HAP-1 (cell line): Measurements from ENCODE around the gene ACBD7.
A peak's percentile ranks its signal among the peaks of the same experiment; 100 is the strongest.

Source experiments
- DNase-seq, 2 experiments: peaks; one replicate each; pipeline ENCODE4 v3.0.0-alpha.2; 2016 to 2020; ENCODE audit warnings: low spot score in 2 of 2
- H3K27me3 ChIP-seq: fragments of 250-450 bp; sonication (Bioruptor Pico); 2 replicates; pipeline ENCODE4 v1.5.1; 2020; ENCODE audit warnings: low read depth, mild to moderate bottlenecking, moderate library complexity
- H3K36me3 ChIP-seq: fragments of 250-450 bp; sonication (Bioruptor Pico); replicated peaks from 2 replicates; pipeline ENCODE4 v1.5.1; 2020; ENCODE audit warnings: mild to moderate bottlenecking
- H3K4me1 ChIP-seq: fragments of 250-450 bp; sonication (Bioruptor Pico); 2 replicates; pipeline ENCODE4 v1.5.1; 2020; ENCODE audit warnings: mild to moderate bottlenecking
- H3K4me3 ChIP-seq: fragments of 250-450 bp; sonication (Bioruptor Pico); 2 replicates; pipeline ENCODE4 v1.5.1; 2020; ENCODE audit warnings: mild to moderate bottlenecking, moderate library complexity
- H3K9me3 ChIP-seq: fragments of 250-450 bp; sonication (Bioruptor Pico); 2 replicates; pipeline ENCODE4 v1.5.1; 2020; ENCODE audit warnings: mild to moderate bottlenecking, moderate library complexity
- in situ Hi-C: fragments of 300-500 bp; cut with MboI; formaldehyde crosslinking; loops from 3 replicates; pipeline ENCODE4 v1.14.3; 2020; ENCODE audit warnings: low sequenced_read_pairs, inconsistent platforms, mixed read lengths

Gene ACBD7

GRCh38 chr10:15088428-15089261, at the start of gene ACBD7:
TSS of gene ACBD7 (minus strand) at chr10:15088776. CDS start at chr10:15088728, 48 bp downstream.
- no peaks in the 10 kb centered on the region for H3K27me3 ChIP-seq
- H3K36me3 ChIP-seq = no peaks in the 10 kb centered on the region
- H3K4me3 ChIP-seq = peak within 1 kb of the TSS; percentile 63
- peaks cover 8% of the 10 kb centered on the region for H3K4me1 ChIP-seq
- no peaks in the 10 kb centered on the region for H3K9me3 ChIP-seq
- in situ Hi-C loops = loop anchor here (25.0 kb wide), 1 partner anchor 576 kb away; no protein-coding TSS in a partner anchor
- peak; percentile 89 to 90 for DNase-seq

- H3K4me1 ChIP-seq = no peaks in the 10 kb centered on the region
- H3K9me3 ChIP-seq = no peaks in the 10 kb centered on the region
- DNase-seq = no peak
- no peaks in the 10 kb centered on the region for H3K27me3 ChIP-seq
- H3K36me3 ChIP-seq = peaks cover 18% of the 10 kb centered on the region
- no peak overlapping the region for H3K4me3 ChIP-seq
- in situ Hi-C loops = no loop called here
Measured at GRCh38 chr10:15137636-15138035, 49.1 kb upstream of the ACBD7 start.

DNA sequence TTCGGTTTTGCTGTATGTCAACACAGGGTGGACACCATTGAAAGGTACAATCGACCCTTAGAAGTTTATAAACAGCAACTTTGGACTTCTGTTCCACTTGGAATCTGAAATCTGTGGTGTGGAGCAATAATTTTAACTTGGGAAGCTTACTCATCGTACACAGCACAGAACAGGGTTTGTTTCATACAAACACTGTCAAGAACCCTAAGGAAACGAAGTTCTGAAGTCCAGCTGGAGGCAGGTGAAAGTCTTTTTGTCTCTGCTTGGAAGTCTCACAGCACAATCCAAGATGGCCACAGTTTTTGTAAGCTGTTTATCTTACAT, 48.4 kb upstream of the ACBD7 start:
- Histone ChIP-seq H3K9me3 (no peaks in the 10 kb centered on the region), H3K4me3 (no peak overlapping the region), H3K4me1 (no peaks in the 10 kb centered on the region), H3K36me3 (peaks cover 21% of the 10 kb centered on the region), H3K27me3 (no peaks in the 10 kb centered on the region)
- in situ Hi-C loops = no loop called here
- no peak for DNase-seq

DNA sequence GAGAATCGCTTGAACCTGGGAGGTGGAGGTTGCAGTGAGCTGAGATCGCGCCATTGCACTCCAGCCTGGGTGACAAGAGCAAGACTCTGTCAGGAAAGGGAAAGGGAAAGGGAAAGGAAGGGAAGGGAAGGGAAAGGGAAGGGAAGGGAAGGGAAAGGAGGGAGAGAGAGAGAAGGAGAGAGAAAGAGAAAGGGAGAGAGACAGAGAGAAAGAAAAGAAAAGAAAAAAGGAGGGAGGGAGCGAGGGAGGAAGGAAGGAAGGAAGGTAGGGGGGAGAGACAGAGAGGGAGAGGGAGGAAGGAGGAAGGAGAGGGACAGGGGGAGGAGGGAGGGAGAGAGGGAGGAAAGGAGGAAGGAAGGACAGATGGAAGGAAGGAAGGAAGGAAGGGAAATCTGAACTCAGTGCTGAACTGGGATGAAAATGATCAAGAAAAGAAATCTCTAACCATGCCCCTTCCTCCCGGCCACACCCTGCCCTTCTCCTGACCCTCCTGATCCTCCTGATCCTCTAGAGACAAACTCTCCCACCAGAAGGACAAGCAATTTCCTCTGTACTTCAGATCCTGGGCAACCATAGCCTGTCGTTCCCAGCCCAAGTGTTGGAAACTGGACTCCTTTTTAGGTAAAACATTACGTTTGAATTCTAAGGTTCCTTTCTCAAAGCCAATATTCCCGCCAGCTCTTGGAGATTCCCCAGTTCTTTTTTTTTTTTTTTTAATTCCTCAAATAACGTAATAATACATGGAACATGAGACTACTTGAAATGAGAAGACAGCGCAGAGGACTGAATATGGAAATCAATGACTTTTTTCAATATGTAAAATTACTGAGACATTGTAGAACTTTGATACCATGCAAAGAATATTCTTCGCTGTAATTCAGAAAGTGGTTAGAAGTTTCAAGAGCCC, 47.8 kb upstream of the ACBD7 start:
- peaks cover 21% of the 10 kb centered on the region for H3K36me3 ChIP-seq
- no peak overlapping the region for H3K4me3 ChIP-seq
- no peaks in the 10 kb centered on the region for H3K4me1 ChIP-seq
- in situ Hi-C loops = no loop called here
- no peak for DNase-seq
- no peaks in the 10 kb centered on the region for H3K9me3 ChIP-seq
- H3K27me3 ChIP-seq = no peaks in the 10 kb centered on the region

DNA sequence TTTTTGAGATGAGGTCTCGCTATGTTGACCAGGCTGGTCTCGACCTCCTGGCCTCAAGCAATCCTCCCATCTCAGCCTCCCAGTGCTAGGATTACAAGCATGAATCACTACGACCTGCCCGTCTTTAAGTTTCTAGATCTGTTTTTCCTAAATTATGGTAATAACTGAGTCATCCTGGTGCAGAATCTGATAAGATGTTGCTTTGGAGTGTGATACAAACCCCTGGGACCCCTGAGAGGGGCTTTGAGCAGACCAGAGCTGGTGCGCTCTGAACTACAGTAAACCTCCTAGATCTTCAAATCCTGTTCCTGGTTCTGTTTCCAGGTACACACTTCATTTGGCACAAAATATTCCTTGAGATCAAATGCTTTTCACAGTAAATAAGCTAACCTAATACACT, 42.8 kb upstream of the ACBD7 start:
- Histone ChIP-seq H3K36me3 (peaks cover 39% of the 10 kb centered on the region), H3K27me3 (no peaks in the 10 kb centered on the region), H3K4me1 (no peaks in the 10 kb centered on the region), H3K4me3 (no peak overlapping the region), H3K9me3 (no peaks in the 10 kb centered on the region)
- in situ Hi-C loops = no loop called here
- no peak for DNase-seq

DNA sequence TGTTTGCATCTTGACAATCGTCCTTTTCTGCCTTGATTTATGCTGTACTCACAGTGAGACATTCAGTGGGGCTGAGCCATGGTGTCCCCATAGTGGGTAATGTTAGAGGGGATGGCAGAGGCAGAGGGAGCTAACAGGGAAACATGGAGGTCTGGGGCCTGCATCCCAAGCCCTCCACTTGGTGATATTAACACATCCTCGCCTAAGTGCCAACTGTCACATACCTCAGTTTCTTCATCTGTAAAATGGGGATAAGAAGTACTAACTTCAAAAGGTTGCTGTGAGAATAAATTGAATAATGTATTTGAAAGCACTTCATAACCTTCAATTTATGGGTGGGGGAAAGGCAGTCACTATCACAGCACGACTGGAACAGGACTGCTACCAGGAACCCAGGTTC, 36.3 kb upstream of the ACBD7 start:
- DNase-seq = no peak
- in situ Hi-C loops = no loop called here
- Histone ChIP-seq H3K4me3 (no peak overlapping the region), H3K4me1 (no peaks in the 10 kb centered on the region), H3K27me3 (no peaks in the 10 kb centered on the region), H3K36me3 (peaks cover 33% of the 10 kb centered on the region), H3K9me3 (no peaks in the 10 kb centered on the region)

DNA sequence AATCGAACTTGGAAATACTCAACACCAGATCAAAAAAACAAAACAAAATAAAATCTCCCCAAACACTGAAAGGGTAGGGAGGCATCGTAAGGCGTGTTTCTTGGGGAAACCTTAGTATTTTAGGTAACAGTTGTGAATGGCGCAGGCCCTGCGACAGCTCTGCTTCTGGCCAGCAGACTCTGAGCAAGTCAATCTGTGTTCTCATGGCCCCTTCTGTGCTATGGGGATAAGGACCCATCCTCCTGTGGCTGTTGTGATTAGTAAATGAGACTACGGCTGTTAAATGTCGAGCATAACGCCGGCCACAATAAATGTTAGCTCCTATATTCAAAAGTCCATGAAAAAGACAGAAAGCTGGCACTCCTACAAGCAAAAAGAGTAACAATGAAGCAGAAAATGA, 35.6 kb upstream of the ACBD7 start:
- no peak for DNase-seq
- in situ Hi-C loops = no loop called here
- Histone ChIP-seq H3K4me1 (no peaks in the 10 kb centered on the region), H3K4me3 (no peak overlapping the region), H3K36me3 (peaks cover 32% of the 10 kb centered on the region), H3K27me3 (no peaks in the 10 kb centered on the region), H3K9me3 (no peaks in the 10 kb centered on the region)

DNA sequence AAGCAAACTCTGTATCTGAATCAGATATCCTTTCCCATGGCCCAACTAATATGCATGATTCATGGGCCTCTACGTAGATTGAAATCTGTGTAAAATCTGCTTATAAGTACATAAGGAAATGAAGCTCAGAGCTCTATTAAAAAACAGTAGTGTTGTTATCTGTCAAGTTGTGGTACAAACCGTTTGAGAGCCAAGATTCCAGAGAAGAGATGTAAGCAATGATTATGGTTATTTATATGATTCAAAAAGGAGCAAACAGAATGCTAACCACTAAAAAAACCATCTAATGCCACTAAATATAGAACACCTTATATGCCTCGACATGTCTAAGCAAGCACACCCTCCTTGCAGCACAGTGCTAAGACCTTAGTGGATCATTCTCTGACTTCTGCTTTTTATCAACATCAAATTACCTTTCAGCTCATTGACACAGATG, 35.2 kb upstream of the ACBD7 start:
- no peaks in the 10 kb centered on the region for H3K4me1 ChIP-seq
- H3K36me3 ChIP-seq = peaks cover 32% of the 10 kb centered on the region
- H3K27me3 ChIP-seq = no peaks in the 10 kb centered on the region
- no peak for DNase-seq
- H3K9me3 ChIP-seq = no peaks in the 10 kb centered on the region
- in situ Hi-C loops = no loop called here
- H3K4me3 ChIP-seq = no peak overlapping the region

GRCh38 chr10:15122477-15123030, 34.0 kb upstream of the ACBD7 start:
- no peak overlapping the region for H3K4me3 ChIP-seq
- peaks cover 28% of the 10 kb centered on the region for H3K36me3 ChIP-seq
- in situ Hi-C loops = no loop called here
- no peak for DNase-seq
- no peaks in the 10 kb centered on the region for H3K9me3 ChIP-seq
- H3K4me1 ChIP-seq = no peaks in the 10 kb centered on the region
- H3K27me3 ChIP-seq = no peaks in the 10 kb centered on the region

DNA sequence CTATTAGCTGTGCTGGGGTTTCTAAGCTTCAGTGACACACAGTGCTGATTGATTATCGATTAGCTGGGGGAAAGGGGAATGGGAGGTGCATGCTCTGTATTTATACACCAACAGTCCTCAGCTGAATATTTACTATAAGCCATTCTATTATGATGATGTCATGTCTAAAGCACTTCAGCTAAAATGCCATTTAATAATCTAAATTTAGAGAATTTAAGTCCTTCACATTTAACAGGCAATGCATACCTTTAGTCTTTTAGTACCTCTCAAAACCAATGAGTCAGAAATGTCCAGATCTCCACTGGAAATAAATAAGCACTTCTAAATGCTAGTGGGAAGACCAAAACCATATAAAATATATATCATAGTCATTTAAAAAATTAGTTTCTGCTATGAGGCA, 33.1 kb upstream of the ACBD7 start:
- in situ Hi-C loops = no loop called here
- Histone ChIP-seq H3K27me3 (no peaks in the 10 kb centered on the region), H3K4me3 (no peak overlapping the region), H3K36me3 (peaks cover 27% of the 10 kb centered on the region), H3K9me3 (no peaks in the 10 kb centered on the region), H3K4me1 (no peaks in the 10 kb centered on the region)
- no peak for DNase-seq

DNA sequence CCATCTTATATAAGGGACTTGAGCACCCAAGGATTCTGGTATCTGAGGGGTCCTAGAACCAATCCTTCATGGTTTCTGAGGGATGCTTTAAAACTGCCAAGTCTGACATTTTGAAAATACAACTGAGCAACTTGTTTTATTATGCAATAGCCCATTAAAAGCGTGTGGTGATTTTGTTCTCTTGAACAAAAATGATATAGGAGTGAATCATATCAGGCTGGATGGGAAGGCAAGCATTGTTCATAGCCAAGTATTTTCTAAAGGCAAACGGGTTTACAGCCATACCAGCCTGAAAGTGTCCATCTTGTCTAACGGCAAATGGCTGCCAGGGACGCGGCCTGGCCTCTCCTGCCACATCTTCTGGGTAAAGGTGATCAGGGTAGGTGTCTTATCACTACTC, 31.9 kb upstream of the ACBD7 start:
- Histone ChIP-seq H3K9me3 (no peaks in the 10 kb centered on the region), H3K36me3 (peaks cover 22% of the 10 kb centered on the region)
- in situ Hi-C loops = no loop called here

DNA sequence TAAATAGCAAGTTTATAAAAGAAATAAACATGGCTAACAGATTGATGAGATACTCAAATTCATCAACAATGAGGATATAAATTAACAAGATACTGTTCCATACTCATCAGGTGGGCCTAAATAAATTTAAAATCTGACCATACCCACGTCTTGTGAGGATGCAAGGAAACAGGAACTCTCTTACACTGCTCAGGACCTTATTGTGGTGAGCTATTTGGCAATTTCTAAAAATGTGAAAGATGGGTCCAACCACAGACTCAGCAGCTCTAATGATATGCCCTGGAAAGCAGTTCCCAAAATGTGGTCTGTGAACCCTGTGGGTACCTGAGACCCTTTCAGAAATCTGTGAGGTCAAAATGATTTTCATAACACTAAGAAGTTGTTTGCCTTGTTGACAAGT, 30.0 kb upstream of the ACBD7 start:
- Histone ChIP-seq H3K4me3 (no peak overlapping the region), H3K36me3 (peaks cover 9% of the 10 kb centered on the region), H3K4me1 (no peaks in the 10 kb centered on the region), H3K9me3 (no peaks in the 10 kb centered on the region), H3K27me3 (no peaks in the 10 kb centered on the region)
- in situ Hi-C loops = no loop called here
- no peak for DNase-seq

More for the DNA sequence above, 31.9 kb upstream of the ACBD7 start:
- Histone ChIP-seq H3K4me3 (no peak overlapping the region), H3K4me1 (no peaks in the 10 kb centered on the region), H3K27me3 (no peaks in the 10 kb centered on the region)
- no peak for DNase-seq

- H3K4me3 ChIP-seq = no peak overlapping the region
- in situ Hi-C loops = no loop called here
- H3K36me3 ChIP-seq = peaks cover 9% of the 10 kb centered on the region
- no peak for DNase-seq
- no peaks in the 10 kb centered on the region for H3K9me3 ChIP-seq
- H3K4me1 ChIP-seq = no peaks in the 10 kb centered on the region
- H3K27me3 ChIP-seq = no peaks in the 10 kb centered on the region
Measured at GRCh38 chr10:15116225-15116624, 27.6 kb upstream of the ACBD7 start.

DNA sequence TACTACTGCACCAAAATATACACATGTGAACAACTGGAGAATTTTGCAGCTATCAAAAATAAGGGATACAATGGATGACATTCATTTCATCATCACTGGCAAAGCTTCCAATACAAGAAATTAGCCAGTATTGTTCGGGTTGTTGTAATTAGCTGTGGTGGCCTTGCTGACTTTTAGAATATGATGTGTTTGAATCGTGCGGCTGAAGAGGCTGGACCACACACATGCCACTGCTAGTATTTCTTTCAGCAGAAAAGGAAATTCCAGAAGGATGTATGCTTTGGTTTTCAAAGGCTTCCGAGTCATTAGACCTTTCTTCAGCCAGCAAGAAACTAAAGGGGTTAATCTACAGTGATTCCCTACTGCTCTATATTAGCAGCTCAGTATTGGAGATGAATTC, 25.2 kb upstream of the ACBD7 start:
- peaks cover 15% of the 10 kb centered on the region for H3K36me3 ChIP-seq

More for the DNA sequence above, 25.2 kb upstream of the ACBD7 start:
- Histone ChIP-seq H3K9me3 (no peaks in the 10 kb centered on the region), H3K4me1 (no peaks in the 10 kb centered on the region), H3K4me3 (no peak overlapping the region), H3K27me3 (no peaks in the 10 kb centered on the region)
- DNase-seq = no peak
- in situ Hi-C loops = no loop called here
